ENCODE data around the gene GLUD1.
"Not testable (repeated sequence)": the region's sequence is repeated elsewhere in the genome, so short reads cannot be mapped to it uniquely, and the experiment has no call there.

DNA sequence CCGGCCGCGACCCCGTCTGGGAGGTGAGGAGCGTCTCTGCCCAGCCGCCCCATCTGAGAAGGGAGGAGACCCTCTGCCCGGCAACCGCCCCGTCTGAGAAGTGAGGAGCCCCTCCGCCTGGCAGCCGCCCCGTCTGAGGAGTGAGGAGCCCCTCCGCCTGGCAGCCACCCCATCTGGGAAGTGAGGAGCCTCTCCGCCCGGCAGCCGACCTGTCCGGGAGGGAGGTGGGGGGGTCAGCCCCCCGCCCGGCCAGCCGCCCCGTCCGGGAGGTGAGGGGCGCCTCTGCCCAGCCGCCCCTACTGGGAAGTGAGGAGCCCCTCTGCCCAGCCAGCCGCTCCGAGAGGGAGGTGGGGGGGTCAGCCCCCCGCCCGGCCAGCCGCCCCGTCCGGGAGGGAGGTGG is 14.0 kb downstream of the GLUD1 start:
- TF ChIP-seq EZH2 (IDR thresholded peaks at IDR 0.05; ENCODE audit: insufficient read depth, low read length), result not testable (repeated sequence)
- TF ChIP-seq, protein P1, sequence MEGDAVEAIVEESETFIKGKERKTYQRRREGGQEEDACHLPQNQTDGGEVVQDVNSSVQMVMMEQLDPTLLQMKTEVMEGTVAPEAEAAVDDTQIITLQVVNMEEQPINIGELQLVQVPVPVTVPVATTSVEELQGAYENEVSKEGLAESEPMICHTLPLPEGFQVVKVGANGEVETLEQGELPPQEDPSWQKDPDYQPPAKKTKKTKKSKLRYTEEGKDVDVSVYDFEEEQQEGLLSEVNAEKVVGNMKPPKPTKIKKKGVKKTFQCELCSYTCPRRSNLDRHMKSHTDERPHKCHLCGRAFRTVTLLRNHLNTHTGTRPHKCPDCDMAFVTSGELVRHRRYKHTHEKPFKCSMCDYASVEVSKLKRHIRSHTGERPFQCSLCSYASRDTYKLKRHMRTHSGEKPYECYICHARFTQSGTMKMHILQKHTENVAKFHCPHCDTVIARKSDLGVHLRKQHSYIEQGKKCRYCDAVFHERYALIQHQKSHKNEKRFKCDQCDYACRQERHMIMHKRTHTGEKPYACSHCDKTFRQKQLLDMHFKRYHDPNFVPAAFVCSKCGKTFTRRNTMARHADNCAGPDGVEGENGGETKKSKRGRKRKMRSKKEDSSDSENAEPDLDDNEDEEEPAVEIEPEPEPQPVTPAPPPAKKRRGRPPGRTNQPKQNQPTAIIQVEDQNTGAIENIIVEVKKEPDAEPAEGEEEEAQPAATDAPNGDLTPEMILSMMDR (IDR thresholded peaks at IDR 0.05; ENCODE audit: insufficient read depth, low read depth, low read length), result not testable (repeated sequence)

All from astrocyte (in vitro differentiated cells and primary cell).